HG02938 (cell line): Measurements from ENCODE around the gene ANO9.
"Not testable (repeated sequence)": the region's sequence is repeated elsewhere in the genome, so short reads cannot be mapped to it uniquely, and the experiment has no call there.

Experiments
- ATAC-seq: cut with Tn5 transposase; IDR thresholded peaks from one replicate; pipeline ENCODE4 v1.9.1; 2021; ENCODE audit warnings: mild to moderate bottlenecking, moderate library complexity; ENCODE audit not compliant: unreplicated experiment

The ANO9 gene

GRCh38 chr11:471468-472145, 29.8 kb upstream of the ANO9 start:
- ATAC-seq = no peak

GRCh38 chr11:469684-470560, 28.1 kb upstream of the ANO9 start:
- no peak for ATAC-seq

GRCh38 chr11:469026-469683, 27.3 kb upstream of the ANO9 start:
- ATAC-seq = not testable (repeated sequence)

GRCh38 chr11:468493-468892, 26.7 kb upstream of the ANO9 start:
- ATAC-seq = no peak

GRCh38 chr11:468036-468435, 26.2 kb upstream of the ANO9 start:
- ATAC-seq = no peak

- no peak for ATAC-seq
Measured at GRCh38 chr11:465896-466530, 24.2 kb upstream of the ANO9 start.

GRCh38 chr11:464316-464715, 22.5 kb upstream of the ANO9 start:
- ATAC-seq = no peak

GRCh38 chr11:462107-462890, 20.5 kb upstream of the ANO9 start:
- ATAC-seq = no peak

GRCh38 chr11:461626-462025, 19.8 kb upstream of the ANO9 start:
- no peak for ATAC-seq

- ATAC-seq = no peak
Measured at GRCh38 chr11:460331-461199, 18.8 kb upstream of the ANO9 start.

- no peak for ATAC-seq
Measured at GRCh38 chr11:459511-460220, 17.9 kb upstream of the ANO9 start.

- no peak for ATAC-seq
Measured at GRCh38 chr11:457111-457760, 15.4 kb upstream of the ANO9 start.

GRCh38 chr11:456533-456932, 14.7 kb upstream of the ANO9 start:
- ATAC-seq = no peak

GRCh38 chr11:455566-456147, 13.8 kb upstream of the ANO9 start:
- ATAC-seq = no peak

GRCh38 chr11:454801-455565, 13.2 kb upstream of the ANO9 start:
- ATAC-seq = no peak

GRCh38 chr11:454043-454442, 12.2 kb upstream of the ANO9 start:
- ATAC-seq = no peak

GRCh38 chr11:453564-453963, 11.8 kb upstream of the ANO9 start:
- ATAC-seq = no peak
